ENCODE data around the gene CLEC17A.

- TF ChIP-seq EP300 (IDR thresholded peaks at IDR 0.05) (no peak), POLR2A (IDR thresholded peaks at IDR 0.05) (peak; percentile 59 to 60), POLR2AphosphoS5 (IDR thresholded peaks at IDR 0.05) (peak; percentile 61 to 92 (median 87))
- TF ChIP-seq, protein P1, sequence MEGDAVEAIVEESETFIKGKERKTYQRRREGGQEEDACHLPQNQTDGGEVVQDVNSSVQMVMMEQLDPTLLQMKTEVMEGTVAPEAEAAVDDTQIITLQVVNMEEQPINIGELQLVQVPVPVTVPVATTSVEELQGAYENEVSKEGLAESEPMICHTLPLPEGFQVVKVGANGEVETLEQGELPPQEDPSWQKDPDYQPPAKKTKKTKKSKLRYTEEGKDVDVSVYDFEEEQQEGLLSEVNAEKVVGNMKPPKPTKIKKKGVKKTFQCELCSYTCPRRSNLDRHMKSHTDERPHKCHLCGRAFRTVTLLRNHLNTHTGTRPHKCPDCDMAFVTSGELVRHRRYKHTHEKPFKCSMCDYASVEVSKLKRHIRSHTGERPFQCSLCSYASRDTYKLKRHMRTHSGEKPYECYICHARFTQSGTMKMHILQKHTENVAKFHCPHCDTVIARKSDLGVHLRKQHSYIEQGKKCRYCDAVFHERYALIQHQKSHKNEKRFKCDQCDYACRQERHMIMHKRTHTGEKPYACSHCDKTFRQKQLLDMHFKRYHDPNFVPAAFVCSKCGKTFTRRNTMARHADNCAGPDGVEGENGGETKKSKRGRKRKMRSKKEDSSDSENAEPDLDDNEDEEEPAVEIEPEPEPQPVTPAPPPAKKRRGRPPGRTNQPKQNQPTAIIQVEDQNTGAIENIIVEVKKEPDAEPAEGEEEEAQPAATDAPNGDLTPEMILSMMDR (IDR thresholded peaks at IDR 0.05), result peak in 3 of 4 experiments; percentile 54 to 76 (median 60)
These were observed 11.0 kb upstream of the CLEC17A start, which contains the start of gene NDUFB7 for GRCh38 chr19:14571695-14572490.
